PC-3 (cell line): ENCODE data around the gene PWWP2B. TPM values are rescaled to one million over a fixed set of nuclear protein-coding genes. Genes with fewer than 3 reads are reported as not detected.

ENCODE experiments used
- ATAC-seq: fragments of 200-7000 bp; cut with Tn5 transposase; 2 replicates; pipeline ENCODE4 v1.9.1; 2020; ENCODE audit warnings: mild to moderate bottlenecking, moderate library complexity
- BruUV-seq: library from RNA; stranded (reverse); fragments of 400-500 nt; replicated peaks from 2 replicates; lab custom pipeline; 2021; lab: Mats Ljungman, UMichigan
- CTCF ChIA-PET: fragments of 300-600 bp; sonication (Branson Sonifier 250); formaldehyde crosslinking; loops from one replicate; lab custom pipeline; 2022; ENCODE audit warnings: antibody characterized with exemption; lab: Charles Lee
- POLR2A ChIA-PET: fragments of 300-600 bp; sonication (Branson Sonifier 250); formaldehyde crosslinking; loops from one replicate; lab custom pipeline; 2022; ENCODE audit warnings: antibody characterized with exemption; ENCODE audit not compliant: unreplicated experiment; lab: Charles Lee
- DNase-seq: peaks from one replicate; pipeline ENCODE4 v3.0.0-alpha.2; 2015
- H2AFZ ChIP-seq: fragments of 300-600 bp; sonication (generic); 2 replicates; pipeline ENCODE4 v1.6.0; 2016; ENCODE audit warnings: antibody characterized with exemption, low read length
- H3F3A ChIP-seq: fragments of 300-600 bp; sonication (generic); one replicate; pipeline ENCODE4 v1.6.0; 2017; ENCODE audit warnings: antibody characterized with exemption, low read length, control low read depth, mild to moderate bottlenecking; ENCODE audit not compliant: unreplicated experiment
- H3K27ac ChIP-seq: fragments of 300-600 bp; sonication (generic); 2 replicates; pipeline ENCODE4 v1.5.1; 2016; ENCODE audit warnings: mild to moderate bottlenecking, low read length
- H3K27me3 ChIP-seq: fragments of 300-600 bp; sonication (generic); 2 replicates; pipeline ENCODE4 v1.6.1; 2016; ENCODE audit warnings: low read length, mixed read lengths
- H3K36me3 ChIP-seq: fragments of 300-600 bp; sonication (generic); 2 replicates; pipeline ENCODE4 v1.6.1; 2016; ENCODE audit warnings: low read depth, mixed run types, low read length, mixed read lengths
- H3K4me1 ChIP-seq: fragments of 300-600 bp; sonication (generic); 2 replicates; pipeline ENCODE4 v1.5.1; 2016; ENCODE audit warnings: low read length; ENCODE audit not compliant: insufficient read depth
- H3K4me2 ChIP-seq: fragments of 300-600 bp; sonication (generic); 2 replicates; pipeline ENCODE4 v1.6.0; 2016; ENCODE audit warnings: low read length
- H3K4me3 ChIP-seq: fragments of 300-600 bp; sonication (generic); 2 replicates; pipeline ENCODE4 v1.5.1; 2016; ENCODE audit warnings: mild to moderate bottlenecking, low read length, mixed read lengths
- H3K79me2 ChIP-seq: fragments of 300-600 bp; sonication (generic); 2 replicates; pipeline ENCODE4 v1.6.1; 2017; ENCODE audit warnings: low read length, mixed read lengths
- H3K9ac ChIP-seq: fragments of 300-600 bp; sonication (generic); 2 replicates; pipeline ENCODE4 v1.6.0; 2016; ENCODE audit warnings: mild to moderate bottlenecking, low read length
- H3K9me2 ChIP-seq: fragments of 300-600 bp; sonication (generic); replicated peaks from 2 replicates; pipeline ENCODE4 v1.6.1; 2016; ENCODE audit warnings: mixed run types, low read length, mixed read lengths
- H3K9me3 ChIP-seq: fragments of 300-600 bp; sonication (generic); 2 replicates; pipeline ENCODE4 v1.6.1; 2016; ENCODE audit warnings: low read length, mixed read lengths
- H4K20me1 ChIP-seq: fragments of 300-600 bp; sonication (generic); 2 replicates; pipeline ENCODE4 v1.6.1; 2016; ENCODE audit warnings: low read length, mixed read lengths
- EZH2 ChIP-seq: fragments of 300-600 bp; sonication (generic); IDR thresholded peaks from one replicate; pipeline ENCODE4 v1.6.1; 2017; ENCODE audit warnings: antibody characterized with exemption, mild to moderate bottlenecking, low read length; ENCODE audit not compliant: unreplicated experiment
- EZH2phosphoT487 ChIP-seq: fragments of 300-600 bp; sonication (generic); IDR thresholded peaks from 2 replicates; pipeline ENCODE4 v1.6.1; 2018; ENCODE audit warnings: mild to moderate bottlenecking, antibody characterized with exemption, low read length, borderline replicate concordance
- intact Hi-C: fragments of 100-400 bp; cut with micrococcal nuclease; formaldehyde crosslinking; loops from 2 replicates; pipeline ENCODE4 v1.9.0; 2023
- total RNA-seq: library from RNA; depleted of rRNA; stranded (reverse); fragments of >200 nt; gene quantifications from 2 replicates; pipeline ENCODE4 v1.2.3, GENCODE V29; 2014
- TF ChIP-seq, protein P1 (sequence below): fragments of 300-600 bp; sonication (generic); conservative IDR thresholded peaks from 2 replicates; pipeline ENCODE4 v1.5.1; 2017; ENCODE audit warnings: antibody characterized with exemption, low read depth, mild to moderate bottlenecking, low read length

Gene PWWP2B
- total RNA-seq, 1 experiment from 2014 or later = 24.5 TPM

GRCh38 chr10:132414402-132415016, 17.5 kb downstream of the PWWP2B start:
- CTCF ChIA-PET = no interaction called here

DNA sequence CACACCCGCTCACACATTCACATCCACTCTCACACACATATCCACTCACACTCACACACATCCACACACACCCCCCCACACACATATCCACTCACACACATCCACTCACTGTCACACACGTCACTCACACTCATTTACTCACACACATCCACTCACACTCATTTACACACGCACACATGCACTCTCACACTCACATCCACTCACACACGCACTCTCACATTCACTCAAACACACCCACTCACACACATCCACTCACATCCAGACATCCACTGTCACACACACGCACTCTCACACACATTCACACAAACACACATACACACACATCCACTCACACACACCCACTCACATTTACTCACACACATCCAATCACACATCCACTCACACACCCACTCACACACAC, 18.3 kb downstream of the PWWP2B start:
- no peaks in the 10 kb centered on the region for H3K27me3 ChIP-seq
- ChIA-PET CTCF (no interaction called here), POLR2A (no interaction called here)
- H2AFZ ChIP-seq = no peak overlapping the region
- no peak overlapping the region for H3K4me3 ChIP-seq
- intact Hi-C loops = no loop called here
- H3K9me3 ChIP-seq = no peaks in the 10 kb centered on the region
- no peaks in the 10 kb centered on the region for H3F3A ChIP-seq
- TF ChIP-seq, protein P1, sequence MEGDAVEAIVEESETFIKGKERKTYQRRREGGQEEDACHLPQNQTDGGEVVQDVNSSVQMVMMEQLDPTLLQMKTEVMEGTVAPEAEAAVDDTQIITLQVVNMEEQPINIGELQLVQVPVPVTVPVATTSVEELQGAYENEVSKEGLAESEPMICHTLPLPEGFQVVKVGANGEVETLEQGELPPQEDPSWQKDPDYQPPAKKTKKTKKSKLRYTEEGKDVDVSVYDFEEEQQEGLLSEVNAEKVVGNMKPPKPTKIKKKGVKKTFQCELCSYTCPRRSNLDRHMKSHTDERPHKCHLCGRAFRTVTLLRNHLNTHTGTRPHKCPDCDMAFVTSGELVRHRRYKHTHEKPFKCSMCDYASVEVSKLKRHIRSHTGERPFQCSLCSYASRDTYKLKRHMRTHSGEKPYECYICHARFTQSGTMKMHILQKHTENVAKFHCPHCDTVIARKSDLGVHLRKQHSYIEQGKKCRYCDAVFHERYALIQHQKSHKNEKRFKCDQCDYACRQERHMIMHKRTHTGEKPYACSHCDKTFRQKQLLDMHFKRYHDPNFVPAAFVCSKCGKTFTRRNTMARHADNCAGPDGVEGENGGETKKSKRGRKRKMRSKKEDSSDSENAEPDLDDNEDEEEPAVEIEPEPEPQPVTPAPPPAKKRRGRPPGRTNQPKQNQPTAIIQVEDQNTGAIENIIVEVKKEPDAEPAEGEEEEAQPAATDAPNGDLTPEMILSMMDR = no peak
- no peak for TF ChIP-seq EZH2
- no peak for TF ChIP-seq EZH2phosphoT487
- H3K9ac ChIP-seq = no peak overlapping the region
- ATAC-seq = no peak
- H4K20me1 ChIP-seq = no peaks in the 10 kb centered on the region
- BruUV-seq = no TSS peak
- peaks cover 16% of the 10 kb centered on the region for H3K4me1 ChIP-seq
- H3K79me2 ChIP-seq = peaks cover 53% of the 10 kb centered on the region
- no peak overlapping the region for H3K27ac ChIP-seq
- H3K9me2 ChIP-seq = no peaks in the 10 kb centered on the region
- no peak for DNase-seq
- no peaks in the 10 kb centered on the region for H3K36me3 ChIP-seq
- no peak overlapping the region for H3K4me2 ChIP-seq

More at GRCh38 chr10:132414402-132415016, 17.5 kb downstream of the PWWP2B start:
- no peaks in the 10 kb centered on the region for H3K9me2 ChIP-seq
- no peaks in the 10 kb centered on the region for H3K9me3 ChIP-seq
- no peak overlapping the region for H3K27ac ChIP-seq
- no peak overlapping the region for H3K4me2 ChIP-seq
- H3K36me3 ChIP-seq = no peaks in the 10 kb centered on the region
- no peaks in the 10 kb centered on the region for H3K27me3 ChIP-seq
- H2AFZ ChIP-seq = no peak overlapping the region
- peaks cover 16% of the 10 kb centered on the region for H3K4me1 ChIP-seq
- BruUV-seq = no TSS peak
- DNase-seq = no peak
- POLR2A ChIA-PET = no interaction called here
- no peak overlapping the region for H3K4me3 ChIP-seq
- no peak overlapping the region for H3K9ac ChIP-seq
- ATAC-seq = no peak
- H3K79me2 ChIP-seq = peaks cover 60% of the 10 kb centered on the region
- intact Hi-C loops = no loop called here
- no peaks in the 10 kb centered on the region for H3F3A ChIP-seq
- TF ChIP-seq EZH2 (no peak), EZH2phosphoT487 (no peak)
- TF ChIP-seq, protein P1 = no peak
- no peaks in the 10 kb centered on the region for H4K20me1 ChIP-seq

DNA sequence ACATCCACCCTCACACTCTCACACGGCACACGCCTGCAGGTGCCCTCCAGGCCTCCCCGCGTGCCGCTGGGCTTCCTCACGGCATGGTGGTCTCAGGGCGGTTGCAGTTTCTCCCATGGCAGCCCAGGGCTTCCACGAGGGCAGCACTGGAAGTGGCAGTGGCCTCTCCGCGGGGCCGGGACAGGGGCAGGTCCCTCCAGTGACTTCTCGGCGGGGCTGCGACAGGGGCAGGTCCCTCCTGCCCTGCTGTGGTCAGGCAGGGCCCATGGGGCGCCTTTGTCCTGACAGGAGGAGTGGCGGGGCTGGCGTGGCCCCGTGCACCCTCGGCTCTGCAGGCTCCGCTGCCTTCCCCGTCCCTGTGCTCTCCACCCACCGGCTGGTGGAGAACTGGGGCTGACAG, 19.0 kb downstream of the PWWP2B start:
- Histone ChIP-seq H3K4me1 (peaks cover 23% of the 10 kb centered on the region), H3K9ac (no peak overlapping the region), H3K9me2 (no peaks in the 10 kb centered on the region), H3K9me3 (no peaks in the 10 kb centered on the region), H3F3A (no peaks in the 10 kb centered on the region), H3K36me3 (no peaks in the 10 kb centered on the region), H3K79me2 (peaks cover 46% of the 10 kb centered on the region), H4K20me1 (no peaks in the 10 kb centered on the region), H2AFZ (no peak overlapping the region), H3K27ac (no peak overlapping the region), H3K4me2 (no peak overlapping the region), H3K27me3 (no peaks in the 10 kb centered on the region), H3K4me3 (no peak overlapping the region)
- BruUV-seq = no TSS peak
- ATAC-seq (no peak), DNase-seq (no peak)
- TF ChIP-seq, protein P1 = no peak
- TF ChIP-seq EZH2 = no peak
- no peak for TF ChIP-seq EZH2phosphoT487
- intact Hi-C loops = no loop called here
- ChIA-PET CTCF (no interaction called here), POLR2A (no interaction called here)
